Measurements from ENCODE around the gene SLC5A4. TPM values are rescaled to one million over a fixed set of nuclear protein-coding genes. Genes with fewer than 3 reads are reported as not detected.

Gene SLC5A4
- total RNA-seq, 1 experiment from 2014 or later = not detected

GRCh38 chr22:32270641-32271369, 15.7 kb upstream of the SLC5A4 start:
- no TSS peak for BruUV-seq (replicated peaks)
- Histone ChIP-seq H3K36me3 (ENCODE audit: control insufficient read depth, insufficient read depth, low read length) (no peaks in the 10 kb centered on the region), H3K4me1 (ENCODE audit: control insufficient read depth, insufficient read depth, low read length) (no peaks in the 10 kb centered on the region), H3K9me3 (ENCODE audit: control insufficient read depth, insufficient read depth, low read depth, low read length) (no peaks in the 10 kb centered on the region), H3K27ac (ENCODE audit: low read length) (no peak overlapping the region), H3K4me3 (ENCODE audit: low read depth in 2 of 2, low read length in 2 of 2) (no peak overlapping the region), H3K27me3 (ENCODE audit: control insufficient read depth, insufficient read depth, low read length) (no peaks in the 10 kb centered on the region; the same call in 1 of the 2 replicates)
- DNase-seq (ENCODE audit: low read depth, low spot score) (no peak), ATAC-seq (no peak)
- ChIA-PET CTCF (no interaction called here), POLR2A (no interaction called here)
- intact Hi-C loops (cut with micrococcal nuclease; ENCODE audit: unreplicated experiment) (no loop called here), in situ Hi-C loops (cut with HindIII; ENCODE audit: low pct_unique_long_range_greater_than_20kb, low sequenced_read_pairs) (no loop called here)
- TF ChIP-seq CTCF (IDR thresholded peaks at IDR 0.05) (no peak), TCF7L2 (IDR thresholded peaks at IDR 0.05; ENCODE audit: low read depth, low read length) (no peak), REST (IDR thresholded peaks at IDR 0.05; ENCODE audit: insufficient read depth in 1 of 2, low read depth in 2 of 2, low read length in 1 of 2) (no peak), POLR2AphosphoS5 (IDR thresholded peaks at IDR 0.05; ENCODE audit: low read depth, low read length) (no peak), SIN3A (IDR thresholded peaks at IDR 0.05; ENCODE audit: borderline replicate concordance, insufficient read depth, low read depth, low read length) (no peak)

- no peak for TF ChIP-seq REST (IDR thresholded peaks at IDR 0.05; ENCODE audit: insufficient read depth in 1 of 2, low read depth in 2 of 2, low read length in 1 of 2)
- TF ChIP-seq SIN3A (IDR thresholded peaks at IDR 0.05; ENCODE audit: borderline replicate concordance, insufficient read depth, low read depth, low read length) = no peak
- TF ChIP-seq TCF7L2 (IDR thresholded peaks at IDR 0.05; ENCODE audit: low read depth, low read length) = no peak
- no peak for TF ChIP-seq CTCF (IDR thresholded peaks at IDR 0.05)
- TF ChIP-seq POLR2AphosphoS5 (IDR thresholded peaks at IDR 0.05; ENCODE audit: low read depth, low read length) = no peak
- ATAC-seq = no peak
- no TSS peak for BruUV-seq (replicated peaks)
- in situ Hi-C loops (cut with HindIII; ENCODE audit: low pct_unique_long_range_greater_than_20kb, low sequenced_read_pairs) = no loop called here
- intact Hi-C loops (cut with micrococcal nuclease; ENCODE audit: unreplicated experiment) = loop anchor here (5.0 to 10.0 kb wide), 2 partner anchors 167 to 295 kb away; no protein-coding TSS in a partner anchor
- Histone ChIP-seq H3K27me3 (ENCODE audit: control insufficient read depth, insufficient read depth, low read length) (no peaks in the 10 kb centered on the region; the same call in 1 of the 2 replicates), H3K4me3 (ENCODE audit: low read depth in 2 of 2, low read length in 2 of 2) (no peak overlapping the region), H3K9me3 (ENCODE audit: control insufficient read depth, insufficient read depth, low read depth, low read length) (no peaks in the 10 kb centered on the region), H3K36me3 (ENCODE audit: control insufficient read depth, insufficient read depth, low read length) (no peaks in the 10 kb centered on the region), H3K27ac (ENCODE audit: low read length) (no peak overlapping the region), H3K4me1 (ENCODE audit: control insufficient read depth, insufficient read depth, low read length) (no peaks in the 10 kb centered on the region)
- ChIA-PET POLR2A (no interaction called here), CTCF (no interaction called here)
- DNase-seq (ENCODE audit: low read depth, low spot score) = no peak
Measured at GRCh38 chr22:32269316-32269715, 14.2 kb upstream of the SLC5A4 start.
